Endothelial cell (in vitro differentiated cells): ENCODE data around the gene SLC39A6. TPM values are rescaled to one million over a fixed set of nuclear protein-coding genes. Genes with fewer than 3 reads are reported as not detected.
"Not testable (repeated sequence)": the region's sequence is repeated elsewhere in the genome, so short reads cannot be mapped to it uniquely, and the experiment has no call there.

ENCODE experiments used
- DNase-seq: peaks from one replicate; pipeline ENCODE4 v3.0.0; 2021; ENCODE audit warnings: low spot score
- H3K27ac Mint-ChIP-seq: one replicate; pipeline ENCODE4 v1.8.0; 2021; ENCODE audit warnings: mixed read lengths, inconsistent platforms; ENCODE audit not compliant: unreplicated experiment
- H3K27me3 Mint-ChIP-seq: one replicate; pipeline ENCODE4 v1.8.0; 2021; ENCODE audit warnings: mild to moderate bottlenecking, moderate library complexity, mixed read lengths, inconsistent platforms; ENCODE audit not compliant: unreplicated experiment
- H3K36me3 Mint-ChIP-seq: one replicate; pipeline ENCODE4 v1.8.0; 2021; ENCODE audit warnings: mild to moderate bottlenecking, low read depth, mixed read lengths, inconsistent platforms; ENCODE audit not compliant: unreplicated experiment
- H3K4me1 Mint-ChIP-seq: one replicate; pipeline ENCODE4 v1.8.0; 2021; ENCODE audit warnings: mild to moderate bottlenecking, mixed read lengths, inconsistent platforms; ENCODE audit not compliant: unreplicated experiment
- H3K4me3 Mint-ChIP-seq: one replicate; pipeline ENCODE4 v1.8.0; 2021; ENCODE audit warnings: mild to moderate bottlenecking, mixed read lengths, inconsistent platforms; ENCODE audit not compliant: unreplicated experiment
- H3K9me3 Mint-ChIP-seq: one replicate; pipeline ENCODE4 v1.8.0; 2021; ENCODE audit warnings: mixed read lengths, inconsistent platforms; ENCODE audit not compliant: unreplicated experiment
- CTCF ChIP-seq: fragments of 200-600 bp; sonication (generic); IDR thresholded peaks from one replicate; pipeline ENCODE4 v1.5.0; 2021; ENCODE audit warnings: antibody characterized with exemption; ENCODE audit not compliant: unreplicated experiment
- total RNA-seq: library from RNA; stranded (reverse); fragmentation: NEBNext Ultra II Directional; extraction: Animal tissue kit (Norgen Biotek cat#: 25700); gene quantifications from one replicate; pipeline ENCODE4 v1.2.1, GENCODE V29; 2021; ENCODE audit not compliant: unreplicated experiment

SLC39A6 gene
- total RNA-seq, 1 donor from 2014 or later = 28.2 TPM

- H3K9me3 Mint-ChIP-seq = no peaks in the 10 kb centered on the region
- peaks cover 11% of the 10 kb centered on the region for H3K4me1 Mint-ChIP-seq
- H3K27ac Mint-ChIP-seq = no peak overlapping the region
- H3K27me3 Mint-ChIP-seq = peaks cover 7% of the 10 kb centered on the region
- no peak for DNase-seq
- H3K36me3 Mint-ChIP-seq = peaks cover 17% of the 10 kb centered on the region
- no peak overlapping the region for H3K4me3 Mint-ChIP-seq
- TF ChIP-seq CTCF = no peak
Observed at GRCh38 chr18:36124841-36125240, 4.3 kb downstream of the SLC39A6 start.

DNA sequence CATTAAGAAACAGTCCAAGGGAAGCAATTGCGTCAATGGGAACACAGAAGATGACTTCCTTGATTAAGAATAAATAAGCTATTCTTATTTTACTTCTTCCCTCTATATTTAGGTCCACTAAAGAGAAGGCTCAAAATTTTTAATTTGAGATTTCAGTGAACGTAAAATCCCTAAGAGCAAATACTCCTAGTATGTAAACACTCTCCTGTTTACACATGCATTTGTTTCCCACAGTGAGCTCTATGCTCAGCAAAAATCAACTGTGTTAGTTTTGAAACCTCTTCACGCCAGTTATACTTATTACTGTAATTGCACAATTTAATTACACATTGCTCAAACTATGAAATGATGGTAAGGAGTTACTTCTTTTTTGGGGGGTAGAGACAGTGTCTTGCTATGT is 8.8 kb downstream of the SLC39A6 start:
- no peak overlapping the region for H3K27ac Mint-ChIP-seq
- no peaks in the 10 kb centered on the region for H3K4me1 Mint-ChIP-seq
- no peaks in the 10 kb centered on the region for H3K27me3 Mint-ChIP-seq
- TF ChIP-seq CTCF = no peak
- no peaks in the 10 kb centered on the region for H3K9me3 Mint-ChIP-seq
- no peak overlapping the region for H3K4me3 Mint-ChIP-seq
- DNase-seq = no peak
- H3K36me3 Mint-ChIP-seq = peaks cover 26% of the 10 kb centered on the region

DNA sequence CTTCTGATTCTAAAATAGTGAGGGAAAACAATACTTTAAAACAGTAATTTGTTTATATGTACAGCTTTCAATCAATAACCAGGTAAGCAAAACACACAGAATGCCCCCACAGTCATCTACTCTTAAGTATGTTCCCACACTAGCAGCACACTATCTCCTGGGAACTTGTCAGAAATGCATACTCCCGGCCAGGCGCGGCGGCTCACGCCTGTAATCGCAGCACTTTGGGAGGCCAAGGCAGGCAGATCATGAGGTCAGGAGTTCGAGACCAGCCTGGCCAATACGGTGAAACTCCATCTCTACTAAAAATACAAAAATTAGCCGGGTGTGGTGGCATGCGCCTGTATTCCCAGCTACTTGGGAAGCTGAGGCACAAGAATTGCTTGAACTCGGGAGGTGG is 12.4 kb downstream of the SLC39A6 start:
- H3K27me3 Mint-ChIP-seq, H3K27ac Mint-ChIP-seq, DNase-seq, H3K9me3 Mint-ChIP-seq, H3K4me1 Mint-ChIP-seq, H3K4me3 Mint-ChIP-seq: not testable (repeated sequence)
- H3K36me3 Mint-ChIP-seq = peaks cover 35% of the 10 kb centered on the region

- Mint-ChIP-seq H3K36me3 (peaks cover 46% of the 10 kb centered on the region), H3K27ac (no peak overlapping the region), H3K4me1 (no peaks in the 10 kb centered on the region), H3K27me3 (peaks cover 2% of the 10 kb centered on the region), H3K4me3 (no peak overlapping the region), H3K9me3 (no peaks in the 10 kb centered on the region)
- TF ChIP-seq CTCF = no peak
- DNase-seq = no peak
Observed at GRCh38 chr18:36114738-36115137, 14.4 kb downstream of the SLC39A6 start.

- Mint-ChIP-seq H3K4me3 (peak overlapping the region; percentile 4), H3K27ac (no peak overlapping the region), H3K36me3 (peaks cover 46% of the 10 kb centered on the region), H3K9me3 (no peaks in the 10 kb centered on the region), H3K27me3 (peaks cover 2% of the 10 kb centered on the region), H3K4me1 (no peaks in the 10 kb centered on the region)
- DNase-seq = no peak
- TF ChIP-seq CTCF = no peak
Observed at GRCh38 chr18:36114251-36114650, 14.9 kb downstream of the SLC39A6 start.

- H3K9me3 Mint-ChIP-seq = no peaks in the 10 kb centered on the region
- no peaks in the 10 kb centered on the region for H3K4me1 Mint-ChIP-seq
- H3K27me3 Mint-ChIP-seq = peaks cover 4% of the 10 kb centered on the region
- no peak overlapping the region for H3K27ac Mint-ChIP-seq
- peaks cover 37% of the 10 kb centered on the region for H3K36me3 Mint-ChIP-seq
- H3K4me3 Mint-ChIP-seq = no peak overlapping the region
- no peak for TF ChIP-seq CTCF
- DNase-seq = no peak
Observed at GRCh38 chr18:36112302-36112701, 16.8 kb downstream of the SLC39A6 start.
